SK-N-SH (cell line): ENCODE measurements around the gene DNAH14.

Source experiments
- CTCF ChIP-seq: fragments of 200-600 bp; sonication (generic); IDR thresholded peaks from 2 replicates; pipeline ENCODE4 v1.6.1; 2017; ENCODE audit warnings: antibody characterized with exemption, mild to moderate bottlenecking, moderate library complexity
- EP300 ChIP-seq, 2 experiments: IDR thresholded peaks; 2 replicates each; pipeline versions ENCODE4 v1.4.0 to v1.6.1; 2012; ENCODE audit warnings: borderline replicate concordance in 1 of 2, low read depth in 1 of 2, low read length in 1 of 2
- JUND ChIP-seq: IDR thresholded peaks from 2 replicates; pipeline ENCODE4 v1.4.0; 2012
- MEF2A ChIP-seq: IDR thresholded peaks from 2 replicates; pipeline ENCODE4 v1.4.0; 2012; ENCODE audit warnings: low read depth, borderline replicate concordance
- RAD21 ChIP-seq: IDR thresholded peaks from 2 replicates; pipeline ENCODE4 v1.6.1; 2012; ENCODE audit warnings: mild to moderate bottlenecking, low read length
- USF2 ChIP-seq: fragments of 150-350 bp; IDR thresholded peaks from 2 replicates; pipeline ENCODE4 v1.6.1; 2017; ENCODE audit warnings: antibody characterized with exemption, low read length, low read depth, borderline replicate concordance

GRCh38 chr1:224938652-224939051 lies 9.2 kb downstream of the DNAH14 start:
- TF ChIP-seq JUND, result no peak
- no peak for TF ChIP-seq CTCF
- no peak for TF ChIP-seq USF2
- TF ChIP-seq EP300 (IDR thresholded peaks at IDR 0.05; ENCODE audit: borderline replicate concordance in 1 of 2, low read depth in 1 of 2, low read length in 1 of 2), result no peak
- TF ChIP-seq MEF2A, result no peak
- TF ChIP-seq RAD21, result no peak
